ENCODE results near the gene THYN1.
"Not testable (repeated sequence)": the region's sequence is repeated elsewhere in the genome, so short reads cannot be mapped to it uniquely, and the experiment has no call there.

The THYN1 gene

DNA sequence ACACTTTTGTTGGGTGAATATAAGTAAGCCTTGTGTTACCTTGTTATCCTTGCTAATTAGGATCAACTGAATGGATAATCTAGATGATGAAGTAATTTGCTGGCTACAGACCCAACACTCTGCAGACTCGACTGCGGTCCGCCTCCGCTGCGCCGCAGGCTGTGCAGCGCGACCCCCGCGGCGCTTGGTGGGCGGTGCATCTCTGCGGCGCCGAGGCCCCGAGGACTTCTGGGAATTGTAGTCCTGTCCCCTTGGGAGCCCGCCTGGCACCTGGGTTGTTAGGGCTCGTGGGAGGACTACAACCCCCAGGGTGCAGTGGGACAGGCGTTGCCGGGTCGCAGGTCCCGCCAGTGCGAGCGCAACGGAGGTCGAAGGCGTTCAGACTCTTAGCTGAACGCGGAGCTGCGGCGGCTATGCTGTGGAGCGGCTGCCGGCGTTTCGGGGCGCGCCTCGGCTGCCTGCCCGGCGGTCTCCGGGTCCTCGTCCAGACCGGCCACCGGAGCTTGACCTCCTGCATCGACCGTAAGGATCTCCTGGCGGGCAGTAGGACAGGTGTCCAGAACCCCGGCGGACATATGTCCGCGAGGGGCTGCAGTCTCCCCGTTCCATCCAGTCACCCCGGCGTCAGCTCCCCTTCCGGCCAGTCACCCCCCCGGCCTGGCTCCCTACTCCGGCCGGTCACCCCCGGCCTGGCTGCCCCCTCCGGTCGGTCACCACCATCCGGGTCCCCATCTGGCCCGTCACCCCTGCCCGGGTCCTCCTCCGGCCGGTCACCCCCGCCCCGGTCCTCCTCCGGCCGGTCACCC, at the start of gene THYN1, which contains the start of gene ACAD8:
Gene THYN1, minus strand, starts transcription at position 165 of the 806 bp plus-strand sequence. CDS start 470 bp downstream, outside the sequence.
Gene ACAD8, plus strand, starts transcription at position 381 of the 806 bp plus-strand sequence. Its CDS starts 33 bp downstream, at position 414.
- peak; percentile 96 for DNase-seq

DNA sequence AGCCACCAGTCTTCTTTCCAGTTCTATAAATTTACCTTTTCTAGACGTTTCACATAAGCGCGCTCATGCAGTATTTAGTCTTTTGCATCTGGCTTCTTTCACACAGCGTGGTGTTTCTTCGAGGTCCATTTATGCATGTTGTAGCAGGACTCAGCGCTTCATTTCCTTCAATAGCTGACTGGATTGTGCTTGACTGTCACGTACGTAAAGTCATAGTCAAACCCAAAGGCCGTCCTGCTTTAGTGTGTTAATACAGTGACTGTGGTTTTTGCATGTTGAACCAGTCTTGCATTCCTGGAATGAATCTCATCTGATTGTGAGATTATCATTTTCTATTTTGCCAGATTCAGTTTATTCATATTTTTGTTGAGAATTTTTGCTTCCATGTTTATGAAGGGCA, 41.5 kb upstream of the THYN1 start:
- no peak for DNase-seq

DNA sequence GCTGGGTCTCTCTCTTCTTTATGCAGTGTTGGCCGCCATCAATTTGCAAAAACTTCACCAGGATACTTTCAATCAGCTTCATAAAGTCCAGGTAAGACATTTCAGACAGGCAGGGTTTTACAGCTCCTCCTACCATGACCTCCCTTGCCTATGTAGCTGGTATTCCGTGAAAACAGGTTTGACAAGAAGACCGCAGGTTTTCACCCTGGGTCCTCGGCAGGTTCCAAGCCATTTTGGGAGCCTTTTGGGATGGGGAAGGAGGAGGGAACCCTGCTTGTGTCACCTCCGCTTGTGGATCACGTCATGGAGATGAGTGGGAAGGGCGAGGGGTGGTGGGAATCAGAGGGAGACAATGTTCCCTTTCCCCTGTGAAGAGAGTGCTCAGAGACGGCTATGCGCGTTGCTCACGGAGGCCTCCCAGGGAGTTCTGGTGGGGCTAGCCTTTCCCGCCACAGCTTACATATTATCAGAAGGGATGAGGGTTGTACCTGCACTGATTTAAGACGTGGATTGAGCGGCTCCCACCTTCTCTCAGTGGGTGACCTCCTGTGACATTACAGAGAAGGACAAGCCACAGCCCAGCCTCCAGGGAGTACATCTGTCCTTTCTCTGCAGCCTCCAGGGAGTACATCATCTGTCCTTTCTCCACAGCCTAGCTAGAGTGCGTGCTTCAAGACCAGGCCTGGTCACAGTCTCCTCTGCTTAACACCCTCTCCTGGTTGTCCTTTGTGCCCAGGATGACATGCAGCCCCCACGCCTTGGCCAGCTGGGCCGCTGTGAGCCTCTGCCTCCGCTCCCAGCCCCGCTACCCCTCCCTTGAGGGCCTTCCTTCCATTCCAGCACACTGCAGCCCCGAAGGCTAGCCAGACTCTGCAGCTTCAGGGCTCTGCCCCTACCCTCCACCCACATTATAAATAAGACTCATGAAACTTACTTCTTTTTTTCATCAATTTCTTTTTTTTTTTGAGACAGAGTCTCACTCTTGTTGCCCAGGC, 40.3 kb upstream of the THYN1 start:
- no peak for DNase-seq

DNA sequence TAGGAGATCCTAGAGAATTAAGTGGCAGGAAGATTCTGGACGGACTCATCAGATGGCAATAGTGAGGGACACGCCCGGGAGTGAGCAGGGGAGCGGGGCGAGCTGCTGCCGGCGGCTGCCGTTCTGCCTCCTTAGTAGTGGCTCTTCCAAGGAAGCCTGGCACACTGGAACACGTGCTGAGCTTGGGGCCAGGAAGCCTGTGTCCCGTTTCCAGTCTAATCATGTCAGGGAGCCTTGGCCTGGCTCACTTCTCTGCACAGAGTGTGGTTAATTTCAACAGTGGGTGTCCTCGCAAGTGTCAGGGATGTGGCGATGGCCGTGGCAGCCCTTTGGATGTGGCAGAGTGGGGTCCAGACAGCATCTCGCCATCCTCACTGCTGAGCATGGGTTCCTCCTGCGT, 39.5 kb upstream of the THYN1 start:
- DNase-seq, result no peak

DNA sequence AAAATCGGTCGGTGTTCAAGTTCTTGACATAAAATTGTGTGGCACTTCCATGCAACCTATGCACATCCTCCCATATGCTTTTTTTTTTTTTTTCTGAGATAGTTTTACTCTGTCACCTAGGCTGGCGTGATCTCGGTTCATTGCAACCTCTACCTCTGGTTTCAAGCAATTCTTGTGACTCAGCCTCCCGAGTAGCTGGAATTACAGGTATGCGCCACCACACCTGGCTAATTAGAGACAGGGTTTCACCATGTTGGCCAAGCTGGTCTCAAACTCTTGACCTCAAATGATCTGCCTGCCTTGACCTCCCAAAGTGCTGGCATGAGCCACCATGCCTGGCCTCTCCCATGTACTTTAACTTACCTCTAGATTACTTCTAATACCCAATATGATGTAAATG, 38.0 kb upstream of the THYN1 start:
- DNase-seq, result no peak

DNA sequence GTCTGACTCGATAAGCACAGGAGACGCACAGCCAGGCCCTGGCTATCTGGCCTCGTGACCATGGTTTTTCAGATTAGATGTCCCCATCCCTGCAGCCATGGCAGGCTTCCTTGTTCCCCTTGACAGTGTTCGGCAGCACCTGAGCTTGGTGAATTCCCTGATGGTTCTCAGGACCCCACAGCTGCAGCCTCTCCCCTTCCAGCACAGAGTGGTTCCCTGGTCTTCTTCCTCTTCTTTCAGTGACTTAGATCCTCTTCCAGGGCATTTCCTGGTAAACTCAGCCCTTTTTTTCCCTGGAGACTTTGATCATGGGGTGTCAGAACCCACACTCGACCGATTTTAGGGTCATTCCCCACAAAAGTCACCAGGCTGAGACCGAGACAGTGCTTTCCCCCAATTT, 37.5 kb upstream of the THYN1 start:
- DNase-seq, result no peak

DNA sequence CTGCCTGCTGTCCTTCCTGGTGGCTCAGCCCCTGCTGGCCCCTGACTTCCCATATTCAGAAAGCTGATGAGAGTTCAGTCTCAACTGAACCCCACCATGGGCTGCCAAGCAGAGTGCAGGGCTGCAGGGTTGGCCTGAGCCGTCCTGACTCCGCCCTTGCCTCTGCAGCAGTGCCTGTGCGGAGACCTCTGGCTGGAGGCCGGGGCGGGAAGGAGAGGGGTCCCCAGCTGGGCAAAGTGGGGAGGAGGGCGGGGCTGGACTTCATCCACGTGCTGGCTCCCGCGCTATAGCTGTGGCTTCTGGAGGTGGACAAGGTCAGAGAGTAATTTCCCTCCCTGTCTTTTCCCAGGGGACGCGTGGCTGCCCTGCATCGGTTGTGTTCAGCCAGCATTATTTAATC, 36.6 kb upstream of the THYN1 start:
- DNase-seq, result no peak

DNA sequence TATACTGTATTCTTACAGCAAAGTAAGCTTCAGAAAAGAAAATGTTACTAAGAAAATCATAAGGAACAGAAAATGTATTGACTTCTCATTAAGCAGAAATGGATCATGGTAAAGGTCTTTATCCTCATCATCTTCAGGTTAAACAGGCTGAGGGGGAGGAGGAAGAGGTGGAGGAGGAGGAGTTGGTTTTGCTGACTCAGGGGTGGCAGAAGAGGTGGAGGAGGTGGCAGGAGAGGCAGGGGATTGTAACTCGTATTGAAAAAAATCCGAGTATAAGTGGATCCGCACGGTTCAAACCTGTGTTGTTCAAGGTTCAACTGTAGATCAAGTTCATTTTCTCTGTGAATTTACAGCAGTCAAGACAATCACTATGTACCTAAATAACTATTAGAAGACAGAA, 36.0 kb upstream of the THYN1 start:
- no peak for DNase-seq

DNA sequence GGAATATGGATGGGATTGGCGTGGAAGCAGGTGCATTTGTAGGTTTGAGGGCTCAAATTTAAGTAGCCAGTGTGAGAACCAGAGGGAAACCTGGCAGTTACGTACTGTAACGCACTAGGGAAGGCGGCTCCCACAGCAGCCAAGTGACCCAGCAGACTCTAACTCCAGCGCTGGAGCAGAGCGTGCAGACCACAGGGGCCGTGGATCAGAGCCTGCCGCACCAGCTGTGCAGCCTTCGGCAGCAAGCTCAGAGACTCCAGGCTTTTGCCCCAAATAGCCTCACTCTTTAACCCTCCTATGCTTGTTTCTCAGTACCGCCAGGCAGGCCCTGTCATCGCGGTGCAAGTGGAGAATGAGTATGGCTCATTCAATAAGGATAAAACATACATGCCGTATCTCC, 35.3 kb upstream of the THYN1 start:
- no peak for DNase-seq

DNA sequence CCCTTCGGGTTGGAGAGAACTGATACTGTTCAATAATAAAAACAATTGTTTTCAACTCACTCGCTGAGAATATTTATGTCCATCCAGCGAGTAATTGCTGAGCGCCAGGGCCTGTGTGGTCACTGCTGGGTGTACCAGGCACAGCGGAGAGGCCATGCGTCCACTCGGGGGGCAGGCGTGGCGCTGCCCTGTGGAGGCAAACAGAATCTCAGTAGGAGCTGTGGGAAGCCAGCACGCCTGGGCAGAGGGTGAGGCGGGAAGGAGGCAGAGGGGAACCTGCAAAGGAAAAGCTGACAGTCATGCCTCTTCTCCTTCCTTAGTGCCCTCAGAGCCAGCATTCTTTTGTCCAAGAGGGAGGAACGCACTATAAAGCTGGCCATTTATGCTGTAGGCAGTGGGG, 34.4 kb upstream of the THYN1 start:
- no peak for DNase-seq

DNA sequence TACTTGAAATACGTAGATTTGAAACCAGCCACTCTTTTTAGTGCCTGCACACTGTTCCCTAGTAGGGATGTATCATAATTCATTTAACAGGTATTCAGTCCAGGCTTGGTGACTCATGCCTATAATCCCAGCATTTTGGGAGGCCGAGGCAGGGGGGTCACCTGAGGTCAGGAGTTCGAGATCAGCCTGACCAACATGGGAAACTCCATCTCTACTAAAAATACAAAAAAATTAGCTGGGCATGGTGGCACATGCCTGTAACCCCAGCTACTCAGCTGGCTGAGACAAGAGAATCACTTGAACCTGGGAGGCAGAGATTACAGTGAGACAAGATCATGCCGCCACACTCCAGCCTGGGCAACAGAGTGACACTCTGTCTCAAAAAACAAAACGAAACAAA, 31.2 kb upstream of the THYN1 start:
- not testable (repeated sequence) for DNase-seq

DNA sequence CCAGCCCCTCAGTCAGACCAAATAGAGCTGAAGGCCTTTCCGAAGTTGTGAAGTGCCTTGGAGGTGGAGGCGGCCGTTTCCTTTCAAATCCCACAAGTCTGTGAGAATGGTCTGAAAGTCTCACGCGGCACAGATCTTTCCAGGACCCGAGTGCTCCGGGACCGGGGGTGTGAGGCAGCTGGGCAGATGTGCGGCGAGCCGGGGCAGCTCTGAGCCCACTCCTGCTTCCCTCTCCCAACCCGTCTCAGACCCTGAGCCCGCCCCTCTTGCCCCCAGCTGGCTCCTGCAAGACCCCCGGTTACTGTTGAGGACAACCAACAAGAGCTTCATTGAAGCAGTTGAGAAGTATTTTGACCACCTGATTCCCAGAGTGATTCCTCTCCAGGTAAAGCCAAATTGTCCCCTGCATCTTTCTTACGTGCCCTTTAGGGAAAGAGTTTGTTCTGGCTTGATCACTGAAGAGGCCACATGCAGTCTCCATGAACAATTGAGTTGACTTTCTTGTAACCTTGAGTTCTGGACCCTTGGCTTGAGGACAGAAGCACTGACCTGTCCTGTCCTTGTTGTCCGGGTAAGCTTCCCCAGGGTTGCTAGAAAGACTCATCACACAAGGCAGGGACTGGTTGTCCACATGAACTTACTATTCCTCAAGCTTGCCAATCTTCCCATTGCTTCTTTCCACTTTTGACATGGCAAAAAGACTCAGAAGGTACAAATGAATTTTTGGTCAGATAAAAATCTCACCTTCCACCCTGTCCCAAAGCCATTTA, 30.5 kb upstream of the THYN1 start:
- no peak for DNase-seq

DNA sequence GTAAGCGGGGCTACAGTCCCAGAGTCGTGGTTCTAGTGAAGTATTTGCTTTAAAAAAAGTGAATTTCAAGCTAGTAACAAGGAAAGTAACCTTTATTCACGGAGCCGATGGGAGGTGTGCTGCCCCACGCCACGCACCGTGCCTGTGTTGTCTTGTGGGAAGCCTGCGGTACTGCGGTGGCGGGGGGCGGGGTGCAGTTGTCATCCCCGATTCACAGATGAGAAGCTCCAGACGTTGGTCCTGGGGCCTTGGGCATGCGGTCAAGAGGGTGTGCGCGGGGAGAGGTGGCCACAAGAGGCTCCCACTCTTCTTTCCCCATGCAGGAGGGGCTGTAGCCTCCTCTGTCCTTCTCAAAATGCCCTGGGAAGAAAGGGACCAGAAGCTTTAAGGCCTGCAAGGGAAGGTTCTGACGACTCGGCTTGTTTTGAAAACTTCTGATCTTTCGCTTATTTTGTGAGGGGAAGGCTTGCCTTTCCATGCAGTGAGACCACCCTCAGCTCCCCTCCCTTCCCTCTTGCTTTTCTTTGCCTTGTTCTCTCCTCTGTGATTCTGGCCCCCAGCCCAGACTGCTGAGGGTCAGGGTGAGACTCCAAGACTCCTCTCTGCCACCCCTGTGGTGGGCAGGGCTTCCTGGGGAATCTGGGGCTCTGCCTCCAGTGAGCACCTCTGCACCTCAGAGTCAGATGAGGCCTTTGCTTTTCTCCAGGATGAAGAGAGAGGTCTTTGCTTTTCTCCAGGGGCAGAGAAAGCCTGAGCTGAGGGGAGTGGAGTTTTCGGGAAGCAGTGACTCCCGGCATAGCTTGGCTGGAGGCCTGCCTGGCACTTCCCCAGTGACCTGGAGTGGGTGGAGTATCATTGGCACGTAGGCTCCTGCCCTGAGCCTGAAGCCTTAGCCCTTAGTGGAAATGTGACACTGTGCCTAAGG, 29.2 kb upstream of the THYN1 start:
- DNase-seq, result no peak

DNA sequence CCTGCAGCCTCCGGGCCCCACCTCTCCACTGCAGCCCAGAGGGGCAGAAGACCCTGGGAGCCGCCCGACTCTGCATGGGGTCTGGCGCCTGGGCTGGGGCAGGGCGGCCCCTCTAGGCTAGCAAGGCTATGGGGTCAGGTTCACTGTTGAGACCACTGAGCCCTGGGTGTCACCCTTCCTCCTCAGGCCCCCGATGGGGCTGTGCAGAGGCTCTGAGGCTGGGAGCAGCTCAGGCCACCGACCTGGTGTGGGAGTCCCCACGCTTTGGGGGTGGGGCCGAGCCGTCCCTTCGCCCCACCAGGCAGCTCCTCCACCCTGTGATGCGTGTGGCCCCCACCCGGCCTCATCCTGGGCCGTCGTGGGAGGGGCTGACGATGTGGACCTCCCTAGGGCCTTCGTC, 28.5 kb upstream of the THYN1 start:
- not testable (repeated sequence) for DNase-seq

DNA sequence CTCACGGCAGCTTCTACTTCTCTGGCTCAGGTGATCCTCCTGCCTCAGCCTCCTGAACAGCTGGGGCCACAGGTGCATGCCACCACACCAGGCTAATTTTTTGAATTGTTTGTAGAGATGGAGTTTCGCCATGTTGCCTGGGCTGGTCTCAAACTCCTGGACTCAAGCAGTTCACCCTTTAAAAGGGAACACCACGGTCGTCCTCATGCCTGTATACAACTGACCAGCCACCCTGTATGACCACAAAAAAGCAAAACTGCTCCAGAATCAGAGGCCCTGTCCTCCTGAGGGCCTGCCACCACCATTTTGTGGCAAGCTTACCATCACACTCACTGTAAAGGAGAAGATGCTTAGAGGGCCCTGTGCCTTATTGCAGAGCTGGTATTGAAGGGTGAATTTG, 25.2 kb upstream of the THYN1 start:
- DNase-seq, result no peak

DNA sequence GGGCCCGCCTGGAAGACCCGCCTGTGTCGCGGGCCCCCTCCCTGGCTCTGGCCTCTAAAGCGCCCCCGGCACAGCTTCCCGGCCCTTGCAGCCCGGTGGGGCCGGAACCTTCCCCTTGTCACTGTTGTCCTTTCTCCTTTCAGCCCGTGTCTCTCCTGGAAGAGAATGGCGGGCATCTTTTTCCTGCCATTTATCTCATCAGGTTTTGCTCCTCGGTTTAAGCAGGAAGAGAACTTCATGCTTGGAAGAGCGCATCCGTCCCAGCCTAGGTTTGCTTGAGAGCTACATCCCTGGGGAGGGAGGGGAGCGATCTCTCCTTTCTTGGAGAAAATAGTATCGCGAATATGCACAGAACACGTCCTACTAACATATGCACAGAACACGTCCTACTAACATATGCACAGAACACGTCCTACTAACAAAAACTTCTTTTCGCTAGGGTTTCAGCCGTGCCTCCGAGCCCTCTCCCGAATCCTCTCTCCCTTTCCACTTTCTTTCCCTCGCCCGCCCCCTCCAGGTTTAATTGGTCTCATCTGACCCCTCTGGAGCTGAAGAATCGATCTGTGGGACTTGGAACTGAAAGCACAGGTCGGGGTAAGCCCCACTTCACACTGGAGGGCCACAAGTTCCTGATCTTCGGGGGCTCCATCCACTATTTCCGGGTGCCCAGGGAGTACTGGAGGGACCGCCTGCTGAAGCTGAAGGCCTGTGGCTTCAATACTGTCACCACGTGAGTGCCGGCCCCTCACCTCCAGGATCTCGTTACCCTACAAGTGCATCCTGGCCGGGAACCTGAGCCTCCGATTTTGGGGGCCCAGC, 24.2 kb upstream of the THYN1 start:
- no peak for DNase-seq

DNA sequence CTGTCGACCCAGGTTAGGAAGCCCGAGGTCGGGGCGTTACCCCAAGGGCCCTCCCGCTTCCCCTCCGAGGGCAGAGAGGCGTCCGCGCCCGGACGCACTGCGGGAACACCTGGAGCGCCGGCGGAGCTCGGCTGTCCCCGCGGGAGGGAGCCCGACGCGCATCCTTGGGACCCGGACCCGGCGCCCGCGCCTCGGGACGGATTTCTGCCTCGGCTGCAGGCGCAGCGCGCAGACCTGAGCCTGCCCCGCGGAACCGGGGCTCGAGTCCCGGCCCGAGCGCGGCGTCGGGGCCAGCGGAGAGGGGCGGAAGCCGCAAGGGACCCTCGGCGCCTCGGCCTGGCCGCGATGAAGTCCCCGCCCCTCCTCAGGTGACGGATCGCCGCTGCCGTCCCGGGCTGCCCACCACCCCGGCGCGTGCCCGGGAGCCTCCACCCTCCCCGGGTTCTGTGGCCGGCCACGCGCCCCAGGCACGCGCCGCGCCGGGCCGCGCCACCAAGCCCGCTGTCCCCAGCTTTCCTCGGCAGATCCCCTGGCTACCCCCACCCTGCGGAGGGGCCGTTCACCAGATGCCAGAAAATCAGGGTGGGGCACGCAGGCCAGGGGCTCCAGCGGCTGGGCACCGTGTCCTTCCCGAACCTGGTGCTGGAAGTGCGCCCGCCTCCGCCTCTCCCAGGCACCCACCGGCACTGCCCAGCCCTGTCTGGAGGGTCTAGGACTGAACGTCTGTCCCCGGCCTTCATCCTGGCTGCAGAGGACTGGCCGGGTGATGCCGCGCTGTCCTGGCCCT, 23.4 kb upstream of the THYN1 start:
- no peak for DNase-seq

DNA sequence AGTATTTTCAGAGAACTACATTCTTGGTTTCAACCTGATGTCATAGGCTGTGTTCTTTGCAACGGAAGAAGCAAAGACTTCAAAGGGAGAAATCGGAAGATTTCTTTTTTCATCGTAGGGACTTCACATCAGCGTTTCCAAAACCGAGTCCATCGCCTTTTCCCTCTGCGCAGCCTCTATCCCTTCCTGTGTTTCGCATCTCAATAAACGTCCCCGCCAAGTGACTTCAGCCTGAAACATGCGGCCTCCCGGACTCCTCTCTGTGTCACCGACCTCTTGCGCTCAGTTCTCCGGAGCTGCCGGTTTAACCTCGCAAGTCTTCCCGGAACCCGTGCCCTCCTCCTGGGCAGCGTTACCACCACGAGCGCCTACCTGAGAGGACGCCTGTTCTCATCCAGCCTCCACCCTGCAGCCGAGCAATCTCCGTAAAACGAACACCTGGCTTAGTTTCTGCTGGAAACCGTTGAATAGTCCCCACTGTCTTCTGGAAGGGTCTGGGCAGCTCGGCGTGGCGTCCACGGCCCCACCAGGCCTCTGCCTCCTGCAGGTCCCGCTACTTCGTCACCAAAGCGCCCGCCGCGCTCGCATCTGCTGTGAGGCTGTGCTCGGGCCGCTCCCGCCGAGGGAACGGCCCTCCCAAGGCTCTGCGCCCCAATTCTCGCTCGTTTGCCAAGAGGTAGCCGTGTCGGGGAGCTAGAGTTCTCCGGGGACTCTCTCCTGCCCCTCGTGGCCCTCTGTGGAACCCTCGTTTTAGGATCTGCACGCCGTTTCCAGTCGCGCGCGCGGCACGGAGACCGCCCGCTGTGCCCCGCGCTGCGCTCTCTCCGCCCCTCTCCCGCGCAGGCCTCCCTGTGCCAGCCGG, 22.6 kb upstream of the THYN1 start, which contains the start of gene GLB1L3:
Gene GLB1L3, plus strand, starts transcription at position 846 of the 862 bp plus-strand sequence. CDS start 362 bp downstream, outside the sequence.
- DNase-seq, result peak; percentile 19

DNA sequence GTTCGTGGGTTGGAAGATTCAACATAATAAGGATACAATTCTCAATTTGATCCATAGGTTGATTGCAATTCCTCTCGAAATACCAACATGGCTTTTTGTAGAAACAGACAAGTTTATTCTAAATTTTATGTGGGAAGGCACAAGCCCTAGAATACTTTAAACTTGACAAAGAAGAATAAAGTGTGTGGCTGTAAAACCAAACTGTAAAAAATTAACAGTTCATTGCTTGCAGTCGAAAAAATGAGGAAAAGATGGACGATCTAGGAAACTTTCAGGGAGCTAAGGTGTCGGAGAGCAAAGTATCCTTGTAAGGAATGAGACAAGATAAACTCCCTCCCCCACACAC, 22.0 kb upstream of the THYN1 start:
- no peak for DNase-seq
